Hepatocyte (in vitro differentiated cells): ENCODE measurements around the gene KLHDC1.
"Not testable (repeated sequence)": the region's sequence is repeated elsewhere in the genome, so short reads cannot be mapped to it uniquely, and the experiment has no call there.

Source experiments
- CTCF ChIP-seq: fragments of 200-600 bp; sonication (generic); IDR thresholded peaks from 2 replicates; pipeline ENCODE4 v1.5.1; 2016; ENCODE audit warnings: antibody characterized with exemption, mild to moderate bottlenecking; ENCODE audit not compliant: poor library complexity
- EZH2 ChIP-seq: fragments of 200-600 bp; sonication (generic); IDR thresholded peaks from 2 replicates; pipeline ENCODE4 v1.6.1; 2016; ENCODE audit warnings: antibody characterized with exemption, mild to moderate bottlenecking, borderline replicate concordance
- EZH2phosphoT487 ChIP-seq: fragments of 200-600 bp; sonication (generic); IDR thresholded peaks from one replicate; pipeline ENCODE4 v1.6.1; 2018; ENCODE audit warnings: antibody characterized with exemption, mild to moderate bottlenecking, low read depth, moderate library complexity; ENCODE audit not compliant: unreplicated experiment, severe bottlenecking

GRCh38 chr14:49721733-49722435, 29.0 kb downstream of the KLHDC1 start:
- TF ChIP-seq CTCF, EZH2phosphoT487, EZH2: not testable (repeated sequence)
